Endothelial cell of umbilical vein (primary cell): ENCODE measurements around the gene TMEM182.

Experiments used
- CTCF ChIP-seq, 2 donors: IDR thresholded peaks; 1 replicate in 1 of 2; 2 replicates in 1 of 2; pipeline ENCODE4 v1.5.1; 2011; ENCODE audit warnings: low read length in 2 of 2, mild to moderate bottlenecking in 2 of 2, moderate library complexity in 2 of 2, control low read depth in 1 of 2, inconsistent platforms in 1 of 2, low read depth in 1 of 2; ENCODE audit not compliant: insufficient read depth in 1 of 2; ENCODE audit errors: extremely low read depth in 1 of 2
- POLR2AphosphoS5 ChIP-seq: IDR thresholded peaks from 2 replicates; pipeline ENCODE4 v1.6.1; 2012; ENCODE audit warnings: low read depth, mild to moderate bottlenecking, control low read depth, low read length, moderate library complexity; ENCODE audit not compliant: insufficient read depth

- TF ChIP-seq POLR2AphosphoS5 (no peak), CTCF (IDR thresholded peaks at IDR 0.05; ENCODE audit: extremely low read depth in 1 of 2, insufficient read depth in 1 of 2, low read depth in 1 of 2, low read length in 2 of 2) (no peak)
These were observed 41.4 kb downstream of the TMEM182 start for GRCh38 chr2:102803041-102803896.
